Measurements from ENCODE around the gene PGA5.
"Not testable (repeated sequence)": the region's sequence is repeated elsewhere in the genome, so short reads cannot be mapped to it uniquely, and the experiment has no call there.

DNA sequence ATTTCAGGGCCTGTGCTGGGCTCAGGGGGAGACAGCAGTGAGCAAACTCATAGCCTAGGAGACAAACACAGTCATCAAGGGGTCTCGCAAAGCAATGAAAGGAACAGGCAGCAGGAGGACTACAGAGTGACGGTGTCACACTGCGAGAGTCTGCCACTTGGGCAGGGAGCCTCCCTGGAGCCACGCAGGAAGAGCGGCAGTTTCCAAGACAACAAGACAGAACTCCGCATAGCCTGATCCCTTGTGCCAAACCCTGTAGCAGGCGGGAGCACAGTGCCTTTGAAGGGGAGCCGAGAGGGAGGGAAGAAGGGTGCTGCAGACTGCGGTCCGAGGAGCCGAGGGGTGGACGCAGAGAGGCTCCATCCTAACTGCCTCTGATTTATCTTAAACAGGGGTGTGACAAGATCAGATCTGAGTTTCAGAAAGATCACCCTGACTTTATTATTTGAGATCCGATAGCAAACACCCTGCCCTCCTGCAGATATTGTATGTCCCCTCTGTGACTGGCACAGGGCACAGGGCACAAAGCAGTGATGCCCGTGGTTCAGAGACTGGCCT, 36.4 kb upstream of the PGA5 start:
- TF ChIP-seq, protein P1, sequence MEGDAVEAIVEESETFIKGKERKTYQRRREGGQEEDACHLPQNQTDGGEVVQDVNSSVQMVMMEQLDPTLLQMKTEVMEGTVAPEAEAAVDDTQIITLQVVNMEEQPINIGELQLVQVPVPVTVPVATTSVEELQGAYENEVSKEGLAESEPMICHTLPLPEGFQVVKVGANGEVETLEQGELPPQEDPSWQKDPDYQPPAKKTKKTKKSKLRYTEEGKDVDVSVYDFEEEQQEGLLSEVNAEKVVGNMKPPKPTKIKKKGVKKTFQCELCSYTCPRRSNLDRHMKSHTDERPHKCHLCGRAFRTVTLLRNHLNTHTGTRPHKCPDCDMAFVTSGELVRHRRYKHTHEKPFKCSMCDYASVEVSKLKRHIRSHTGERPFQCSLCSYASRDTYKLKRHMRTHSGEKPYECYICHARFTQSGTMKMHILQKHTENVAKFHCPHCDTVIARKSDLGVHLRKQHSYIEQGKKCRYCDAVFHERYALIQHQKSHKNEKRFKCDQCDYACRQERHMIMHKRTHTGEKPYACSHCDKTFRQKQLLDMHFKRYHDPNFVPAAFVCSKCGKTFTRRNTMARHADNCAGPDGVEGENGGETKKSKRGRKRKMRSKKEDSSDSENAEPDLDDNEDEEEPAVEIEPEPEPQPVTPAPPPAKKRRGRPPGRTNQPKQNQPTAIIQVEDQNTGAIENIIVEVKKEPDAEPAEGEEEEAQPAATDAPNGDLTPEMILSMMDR (IDR thresholded peaks at IDR 0.05; ENCODE audit: insufficient read depth, low read length, poor library complexity, severe bottlenecking) = not testable (repeated sequence)
- TF ChIP-seq EZH2phosphoT487 (conservative IDR thresholded peaks at IDR 0.05; ENCODE audit: low read length) = not testable (repeated sequence)

All from SU-DHL-6 (cell line).